T-cell (primary cell): ENCODE measurements around the gene SMYD1. TPM values are rescaled to one million over a fixed set of nuclear protein-coding genes. Genes with fewer than 3 reads are reported as not detected.

Experiments
- ATAC-seq, 4 experiments: fragments of 200-7000 bp in 3 of 4; fragments of 150-1000 bp in 1 of 4; cut with Tn5 transposase; replicated peaks in 1 of 4; 1 replicate in 3 of 4; 2 replicates in 1 of 4; pipeline ENCODE4 v1.10.0; 2021; ENCODE audit warnings: moderate library complexity in 3 of 4, mild to moderate bottlenecking in 2 of 4, moderate number of reproducible peaks in 1 of 4
- CTCF ChIA-PET, 2 donors: fragments of 300-600 bp; sonication (Branson Sonifier 250); formaldehyde crosslinking; loops; one replicate each; lab custom pipeline; 2022; ENCODE audit warnings: antibody characterized with exemption in 2 of 2; lab: Charles Lee
- POLR2A ChIA-PET, 2 donors: fragments of 300-600 bp; sonication (Branson Sonifier 250); formaldehyde crosslinking; loops; one replicate each; lab custom pipeline; 2022; ENCODE audit warnings: antibody characterized with exemption in 2 of 2; lab: Charles Lee
- DNase-seq, 35 experiments: peaks; one replicate each; pipeline versions ENCODE4 v3.0.0 to v3.0.0-alpha.2; 2013 to 2023
- H3K27ac ChIP-seq: one replicate; pipeline ENCODE4 v1.5.1; 2013; ENCODE audit warnings: low read length
- H3K27me3 ChIP-seq, 2 experiments: replicated peaks in 1 of 2; 1 replicate in 1 of 2; 2 replicates in 1 of 2; pipeline versions ENCODE4 v1.6.1 to v1.7.0; 2013; ENCODE audit warnings: low read length in 1 of 2, mixed read lengths in 1 of 2; ENCODE audit not compliant: control insufficient read depth in 2 of 2, insufficient read depth in 2 of 2; ENCODE audit errors: extremely low read depth in 1 of 2
- H3K36me3 ChIP-seq, 2 donors: 1 replicate in 1 of 2; 2 replicates in 1 of 2; pipeline versions ENCODE4 v1.6.1 to v1.7.0; 2013; ENCODE audit warnings: low read length in 1 of 2; ENCODE audit not compliant: control insufficient read depth in 2 of 2, insufficient read depth in 1 of 2; ENCODE audit errors: extremely low read depth in 1 of 2
- H3K4me1 ChIP-seq, 2 experiments: 1 replicate in 1 of 2; 2 replicates in 1 of 2; pipeline versions ENCODE4 v1.6.1 to v1.7.0; 2013; ENCODE audit warnings: low read length in 2 of 2, mixed read lengths in 1 of 2; ENCODE audit not compliant: insufficient read depth in 2 of 2, control insufficient read depth in 1 of 2; ENCODE audit errors: extremely low read depth in 1 of 2
- H3K4me3 ChIP-seq, 2 donors: 1 replicate in 1 of 2; 2 replicates in 1 of 2; pipeline versions ENCODE4 v1.5.1 to v1.7.0; 2013; ENCODE audit warnings: mild to moderate bottlenecking in 2 of 2, low read length in 1 of 2, moderate library complexity in 1 of 2; ENCODE audit not compliant: control insufficient read depth in 1 of 2; ENCODE audit errors: extremely low read depth in 1 of 2
- H3K9me3 ChIP-seq: 2 replicates; pipeline ENCODE4 v1.7.0; 2013
- H3K27ac Mint-ChIP-seq, 2 donors: one replicate each; pipeline ENCODE4 v1.8.0; 2020 to 2021; ENCODE audit warnings: mild to moderate bottlenecking in 2 of 2, mixed read lengths in 2 of 2
- H3K27me3 Mint-ChIP-seq, 2 donors: one replicate each; pipeline ENCODE4 v1.8.0; 2021 to 2022; ENCODE audit warnings: mixed read lengths in 2 of 2
- H3K36me3 Mint-ChIP-seq: one replicate; pipeline ENCODE4 v1.8.0; 2021; ENCODE audit warnings: mixed read lengths
- H3K4me1 Mint-ChIP-seq, 3 donors: one replicate each; pipeline ENCODE4 v1.8.0; 2020 to 2022; ENCODE audit warnings: mixed read lengths in 3 of 3, mild to moderate bottlenecking in 1 of 3
- H3K4me3 Mint-ChIP-seq, 3 donors: one replicate each; pipeline ENCODE4 v1.8.0; 2020 to 2022; ENCODE audit warnings: mild to moderate bottlenecking in 3 of 3, mixed read lengths in 3 of 3, moderate library complexity in 3 of 3
- H3K9me3 Mint-ChIP-seq, 3 donors: one replicate each; pipeline ENCODE4 v1.8.0; 2020 to 2022; ENCODE audit warnings: mixed read lengths in 3 of 3
- WGBS: methylation state at CpG from one replicate; pipeline ENCODE4 v1.1.5; 2013; ENCODE audit warnings: missing lambda C conversion rate; ENCODE audit not compliant: insufficient coverage; 5-methylcytosine and 5-hydroxymethylcytosine counted together
- total RNA-seq, 35 experiments: library from RNA in 6 of 35; stranded (reverse) in 6 of 35; fragments of 120-200 nt in 1 of 35; gene quantifications; one replicate each; pipeline versions ENCODE4 v1.2.1 to v1.2.4 and lab custom pipeline; 2013 to 2026

SMYD1 gene
- total RNA-seq, 5 donors from 2014 or later (not counting 1 experiment from before 2014, with no cell fraction given) = not detected

DNA sequence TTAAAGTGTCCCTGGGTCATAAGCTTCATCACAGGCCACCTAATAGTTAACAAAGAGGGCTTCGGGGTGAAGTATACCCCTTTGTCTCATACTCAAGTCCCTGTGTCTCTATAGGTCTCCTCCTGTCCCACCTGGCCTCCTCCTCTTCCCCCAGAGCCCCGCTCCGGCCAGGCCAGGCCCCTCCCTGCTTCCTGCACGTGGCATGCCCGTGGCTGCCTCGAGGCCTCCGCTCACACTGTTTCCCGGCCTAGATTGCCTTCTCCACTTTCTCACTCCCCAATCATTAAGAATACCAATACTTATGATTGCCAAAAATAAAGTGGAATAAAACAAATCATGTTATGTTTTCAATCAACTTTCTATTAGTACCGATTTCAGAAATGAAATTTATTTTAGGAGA, 18.8 kb downstream of the SMYD1 start:
- 82% methylated on average over 6 of the region's 9 CpGs for WGBS
- H3K4me1 Mint-ChIP-seq = peaks cover 17 to 20% (median 18%) of the 10 kb centered on the region in 3 donors
- H3K27me3 ChIP-seq = peaks cover 0 to 4% of the 10 kb centered on the region in 2 experiments
- no peak overlapping the region for H3K4me3 ChIP-seq
- no peak for ATAC-seq
- H3K36me3 Mint-ChIP-seq = no peaks in the 10 kb centered on the region
- H3K27ac Mint-ChIP-seq = no peak overlapping the region
- no peaks in the 10 kb centered on the region for H3K36me3 ChIP-seq
- H3K9me3 ChIP-seq = no peaks in the 10 kb centered on the region
- H3K27me3 Mint-ChIP-seq = peaks cover 0 to 4% of the 10 kb centered on the region in 2 donors
- no peak for DNase-seq
- H3K4me3 Mint-ChIP-seq = no peak overlapping the region
- H3K9me3 Mint-ChIP-seq = peaks cover 0 to 3% (median 0%) of the 10 kb centered on the region in 3 donors
- ChIA-PET CTCF (no interaction called here), POLR2A (no interaction called here)
- no peak overlapping the region for H3K27ac ChIP-seq
- peaks cover 8% of the 10 kb centered on the region in 2 experiments for H3K4me1 ChIP-seq

DNA sequence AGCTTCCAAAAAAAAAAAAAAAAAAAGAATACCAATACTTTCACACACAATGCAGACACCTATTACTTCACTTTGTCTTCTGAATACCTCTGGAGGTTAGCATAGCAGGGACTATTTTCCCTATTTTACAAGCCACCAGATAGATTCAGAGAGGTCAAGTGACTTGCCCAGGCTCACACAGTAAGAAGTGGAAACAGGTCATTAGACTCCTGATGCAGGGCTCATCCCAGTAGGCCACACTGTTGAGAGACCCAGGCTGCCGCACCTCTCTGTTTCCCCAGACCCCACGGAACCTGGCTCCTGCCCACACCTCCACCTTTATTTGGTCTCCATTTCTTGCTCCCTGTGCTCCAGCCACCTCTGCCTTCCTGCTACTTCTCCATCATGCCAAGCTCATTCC, 19.4 kb downstream of the SMYD1 start:
- WGBS = 100% methylated on average over 2 of the region's 2 CpGs
- H3K4me3 ChIP-seq = no peak overlapping the region
- H3K4me1 Mint-ChIP-seq = peaks cover 18 to 23% (median 23%) of the 10 kb centered on the region in 3 donors
- H3K36me3 ChIP-seq = no peaks in the 10 kb centered on the region
- ATAC-seq (no peak), DNase-seq (no peak)
- H3K27ac Mint-ChIP-seq = no peak overlapping the region
- ChIA-PET CTCF (no interaction called here), POLR2A (no interaction called here)
- H3K27me3 Mint-ChIP-seq = peaks cover 0 to under 1% of the 10 kb centered on the region in 2 donors
- H3K27me3 ChIP-seq = peaks cover 0 to 4% of the 10 kb centered on the region in 2 experiments
- no peaks in the 10 kb centered on the region for H3K9me3 ChIP-seq
- H3K36me3 Mint-ChIP-seq = no peaks in the 10 kb centered on the region
- H3K9me3 Mint-ChIP-seq = peaks cover 0 to 4% (median 0%) of the 10 kb centered on the region in 3 donors
- H3K27ac ChIP-seq = no peak overlapping the region
- peaks cover 8 to 15% of the 10 kb centered on the region in 2 experiments for H3K4me1 ChIP-seq
- H3K4me3 Mint-ChIP-seq = no peak overlapping the region

DNA sequence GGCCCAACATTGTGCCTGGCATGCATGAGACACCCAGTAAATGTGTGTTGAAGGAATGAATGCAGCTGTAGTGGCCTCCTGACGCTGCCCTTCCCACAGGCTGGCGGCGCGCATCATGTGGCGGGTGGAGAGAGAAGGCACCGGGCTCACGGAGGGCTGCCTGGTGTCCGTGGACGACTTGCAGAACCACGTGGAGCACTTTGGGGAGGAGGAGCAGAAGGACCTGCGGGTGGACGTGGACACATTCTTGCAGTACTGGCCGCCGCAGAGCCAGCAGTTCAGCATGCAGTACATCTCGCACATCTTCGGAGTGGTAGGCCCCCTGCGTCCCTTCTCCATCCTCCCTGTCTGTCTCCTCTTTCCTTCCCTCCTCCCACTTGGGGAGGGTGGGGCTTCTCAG, 20.1 kb downstream of the SMYD1 start:
- POLR2A ChIA-PET = no interaction called here
- H3K4me3 Mint-ChIP-seq = no peak overlapping the region
- no peak for ATAC-seq
- no peaks in the 10 kb centered on the region for H3K27me3 ChIP-seq
- no peak for DNase-seq
- H3K4me1 Mint-ChIP-seq = peaks cover 18 to 23% (median 23%) of the 10 kb centered on the region in 3 donors
- no peak overlapping the region for H3K4me3 ChIP-seq
- H3K9me3 ChIP-seq = no peaks in the 10 kb centered on the region
- CTCF ChIA-PET = no interaction called here
- 97% methylated on average over 14 of the region's 17 CpGs for WGBS
- H3K9me3 Mint-ChIP-seq = peaks cover 0 to 4% (median 0%) of the 10 kb centered on the region in 3 donors
- H3K27me3 Mint-ChIP-seq = no peaks in the 10 kb centered on the region
- H3K27ac Mint-ChIP-seq = no peak overlapping the region
- no peaks in the 10 kb centered on the region for H3K36me3 Mint-ChIP-seq
- peaks cover 8 to 15% of the 10 kb centered on the region in 2 experiments for H3K4me1 ChIP-seq
- H3K27ac ChIP-seq = no peak overlapping the region
- no peaks in the 10 kb centered on the region for H3K36me3 ChIP-seq

DNA sequence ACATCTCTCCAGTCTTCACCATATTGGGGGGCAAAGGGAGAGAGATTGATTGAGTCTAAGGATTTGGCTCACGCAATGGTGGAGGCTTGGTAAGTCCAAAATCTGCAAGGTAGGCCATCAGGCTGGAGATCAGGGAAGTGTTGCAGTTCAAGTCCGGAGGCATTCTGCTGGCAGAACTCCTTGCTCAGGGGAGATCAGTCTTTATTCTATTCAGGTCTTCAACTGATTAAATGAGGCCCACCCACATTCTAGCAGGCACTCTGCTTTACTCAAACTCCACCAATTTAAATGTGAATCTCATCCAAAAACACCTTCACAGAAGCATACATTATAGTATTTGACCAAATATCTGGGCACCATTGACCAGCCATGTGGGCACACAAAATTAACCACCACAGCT, 21.4 kb downstream of the SMYD1 start:
- Histone ChIP-seq H3K4me3 (no peak overlapping the region), H3K27ac (no peak overlapping the region), H3K4me1 (peaks cover 8 to 15% of the 10 kb centered on the region in 2 experiments), H3K9me3 (no peaks in the 10 kb centered on the region), H3K36me3 (no peaks in the 10 kb centered on the region), H3K27me3 (no peaks in the 10 kb centered on the region)
- 100% methylated on average over 1 of the region's 2 CpGs for WGBS
- Mint-ChIP-seq H3K4me1 (peaks cover 19 to 23% (median 23%) of the 10 kb centered on the region in 3 donors), H3K9me3 (peaks cover 0 to 4% (median 0%) of the 10 kb centered on the region in 3 donors), H3K27me3 (no peaks in the 10 kb centered on the region), H3K27ac (peak overlapping the region in 1 of 2 donors; percentile 5), H3K4me3 (no peak overlapping the region), H3K36me3 (no peaks in the 10 kb centered on the region)
- POLR2A ChIA-PET = no interaction called here
- no peak for ATAC-seq
- CTCF ChIA-PET = interaction anchor here in 1 of 2 donors (1.0 kb wide), 1 partner anchor 12 kb away, joined by 3 read pairs; no protein-coding TSS in a partner anchor
- DNase-seq = no peak

DNA sequence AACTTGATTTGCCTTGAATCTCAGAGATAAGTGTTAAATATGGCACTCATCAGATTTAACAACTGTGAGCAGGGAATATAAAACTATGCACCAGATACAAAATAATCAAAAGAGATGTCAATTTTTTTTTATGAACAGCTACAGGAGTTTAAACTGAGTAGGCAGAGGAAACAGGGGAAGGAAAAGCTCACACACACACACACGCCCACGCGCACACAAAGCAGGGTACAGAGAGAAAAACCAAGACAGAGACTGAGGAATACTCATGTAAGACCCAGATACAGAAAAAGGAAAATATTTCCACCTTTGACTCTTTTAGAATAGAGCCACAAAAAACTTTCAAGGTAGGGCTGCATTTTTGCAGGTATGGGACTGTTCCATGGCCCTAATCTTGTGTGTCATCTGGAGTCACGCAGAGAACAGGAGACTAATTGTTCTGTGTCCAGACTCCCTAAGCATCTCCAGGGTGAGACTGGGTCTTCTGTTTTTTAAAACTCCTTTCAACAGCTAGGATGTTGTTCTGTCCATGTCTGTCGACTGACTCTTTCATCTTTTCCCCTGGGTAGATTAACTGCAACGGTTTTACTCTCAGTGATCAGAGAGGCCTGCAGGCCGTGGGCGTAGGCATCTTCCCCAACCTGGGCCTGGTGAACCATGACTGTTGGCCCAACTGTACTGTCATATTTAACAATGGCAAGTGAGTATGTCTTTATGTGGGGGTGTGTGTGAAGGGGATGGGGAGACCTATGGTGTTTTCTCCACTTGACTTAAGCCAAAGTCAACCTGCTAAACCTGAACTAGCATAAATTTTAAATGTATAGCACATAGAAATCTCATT, 23.0 kb downstream of the SMYD1 start:
- no peaks in the 10 kb centered on the region for H3K36me3 ChIP-seq
- peaks cover 19 to 23% (median 23%) of the 10 kb centered on the region in 3 donors for H3K4me1 Mint-ChIP-seq
- no peak overlapping the region for H3K4me3 ChIP-seq
- H3K4me1 ChIP-seq = peaks cover 8 to 15% of the 10 kb centered on the region in 2 experiments
- H3K27me3 Mint-ChIP-seq = no peaks in the 10 kb centered on the region
- H3K9me3 Mint-ChIP-seq = peaks cover 0 to 4% (median 0%) of the 10 kb centered on the region in 3 donors
- CTCF ChIA-PET = interaction anchor here (0.9 to 1.5 kb wide), 2 partner anchors 30 to 623 kb away, joined by 4 read pairs; no protein-coding TSS in a partner anchor
- no peaks in the 10 kb centered on the region for H3K36me3 Mint-ChIP-seq
- H3K27ac Mint-ChIP-seq = peak overlapping the region; percentile 86 to 93
- H3K4me3 Mint-ChIP-seq = peak overlapping the region in 2 of 3 donors; percentile 19 to 53
- H3K27me3 ChIP-seq = no peaks in the 10 kb centered on the region
- POLR2A ChIA-PET = interaction anchor here in 1 of 2 donors (0.6 kb wide), 1 partner anchor 32 kb away, joined by 3 read pairs; no protein-coding TSS in a partner anchor
- H3K27ac ChIP-seq = no peak overlapping the region
- peak; percentile 54 to 70 (median 65) for ATAC-seq
- peak in 12 of 35 experiments; percentile 3 to 24 (median 6) for DNase-seq
- 47% methylated on average over 5 of the region's 8 CpGs for WGBS
- H3K9me3 ChIP-seq = no peaks in the 10 kb centered on the region

- no peaks in the 10 kb centered on the region for H3K27me3 Mint-ChIP-seq
These were observed 24.3 kb downstream of the SMYD1 start for GRCh38 chr2:88091943-88092342.

More at GRCh38 chr2:88091943-88092342, 24.3 kb downstream of the SMYD1 start:
- Histone ChIP-seq H3K27ac (no peak overlapping the region), H3K4me3 (no peak overlapping the region), H3K27me3 (no peaks in the 10 kb centered on the region), H3K36me3 (no peaks in the 10 kb centered on the region), H3K4me1 (peaks cover 8 to 15% of the 10 kb centered on the region in 2 experiments), H3K9me3 (no peaks in the 10 kb centered on the region)
- Mint-ChIP-seq H3K4me1 (peaks cover 19 to 23% (median 23%) of the 10 kb centered on the region in 3 donors), H3K4me3 (no peak overlapping the region), H3K27ac (no peak overlapping the region), H3K9me3 (peaks cover 0 to 4% (median 0%) of the 10 kb centered on the region in 3 donors), H3K36me3 (no peaks in the 10 kb centered on the region)
- CTCF ChIA-PET = no interaction called here
- ATAC-seq (no peak), DNase-seq (no peak)
- WGBS = 79% methylated on average over 3 of the region's 3 CpGs
- POLR2A ChIA-PET = no interaction called here
